Measurements from ENCODE around the gene RFX2. TPM values are rescaled to one million over a fixed set of nuclear protein-coding genes. Genes with fewer than 3 reads are reported as not detected.
A peak's percentile ranks its signal among the peaks of the same experiment; 100 is the strongest.

RFX2 gene
- total RNA-seq, 3 donors from 2014 or later = 6.1 to 16.2 (median 9.2) TPM

DNA sequence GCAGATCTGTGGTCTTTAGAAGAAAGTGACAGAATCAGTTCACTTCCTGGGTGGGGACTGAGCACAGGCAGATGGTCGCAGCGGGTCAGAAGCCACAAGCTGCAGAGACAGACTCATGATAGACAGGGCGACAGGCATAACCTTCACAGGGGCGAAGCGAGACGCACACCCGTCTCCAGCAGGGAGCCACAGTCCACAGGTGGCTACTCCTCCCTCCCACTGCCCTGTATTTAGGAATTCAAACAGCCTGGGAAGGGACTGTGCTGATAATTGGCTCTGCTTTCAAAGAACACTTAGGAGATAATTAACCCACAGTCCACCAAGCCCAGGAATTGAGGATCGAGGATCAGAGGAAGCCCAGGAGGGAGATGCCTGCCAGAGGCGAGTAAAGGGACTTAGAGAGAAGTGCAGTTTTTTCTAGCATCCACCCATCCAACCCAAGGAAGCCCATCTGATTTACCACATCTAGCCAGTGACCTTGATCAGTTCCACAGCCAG, 23.2 kb downstream of the RFX2 start:
- intact Hi-C loops (cut with DNase I; ENCODE audit: low total_unique reads) = no loop called here
- peaks cover 0 to 10% of the 10 kb centered on the region in 2 donors for H3K4me1 ChIP-seq
- H3K4me3 ChIP-seq = peak overlapping the region in 1 of 3 donors; percentile 42
- H3K27ac ChIP-seq = peak overlapping the region; percentile 81 to 84
- no peaks in the 10 kb centered on the region for H3K9me3 ChIP-seq
- DNase-seq (ENCODE audit: low spot score in 2 of 2) = no peak
- no peaks in the 10 kb centered on the region for H3K27me3 ChIP-seq
- H3K36me3 ChIP-seq = no peaks in the 10 kb centered on the region
- TF ChIP-seq POLR2A (IDR thresholded peaks at IDR 0.05) = no peak
- TF ChIP-seq, protein P1, sequence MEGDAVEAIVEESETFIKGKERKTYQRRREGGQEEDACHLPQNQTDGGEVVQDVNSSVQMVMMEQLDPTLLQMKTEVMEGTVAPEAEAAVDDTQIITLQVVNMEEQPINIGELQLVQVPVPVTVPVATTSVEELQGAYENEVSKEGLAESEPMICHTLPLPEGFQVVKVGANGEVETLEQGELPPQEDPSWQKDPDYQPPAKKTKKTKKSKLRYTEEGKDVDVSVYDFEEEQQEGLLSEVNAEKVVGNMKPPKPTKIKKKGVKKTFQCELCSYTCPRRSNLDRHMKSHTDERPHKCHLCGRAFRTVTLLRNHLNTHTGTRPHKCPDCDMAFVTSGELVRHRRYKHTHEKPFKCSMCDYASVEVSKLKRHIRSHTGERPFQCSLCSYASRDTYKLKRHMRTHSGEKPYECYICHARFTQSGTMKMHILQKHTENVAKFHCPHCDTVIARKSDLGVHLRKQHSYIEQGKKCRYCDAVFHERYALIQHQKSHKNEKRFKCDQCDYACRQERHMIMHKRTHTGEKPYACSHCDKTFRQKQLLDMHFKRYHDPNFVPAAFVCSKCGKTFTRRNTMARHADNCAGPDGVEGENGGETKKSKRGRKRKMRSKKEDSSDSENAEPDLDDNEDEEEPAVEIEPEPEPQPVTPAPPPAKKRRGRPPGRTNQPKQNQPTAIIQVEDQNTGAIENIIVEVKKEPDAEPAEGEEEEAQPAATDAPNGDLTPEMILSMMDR (IDR thresholded peaks at IDR 0.05) = no peak
- TF ChIP-seq POLR2AphosphoS5 (IDR thresholded peaks at IDR 0.05) = no peak

DNA sequence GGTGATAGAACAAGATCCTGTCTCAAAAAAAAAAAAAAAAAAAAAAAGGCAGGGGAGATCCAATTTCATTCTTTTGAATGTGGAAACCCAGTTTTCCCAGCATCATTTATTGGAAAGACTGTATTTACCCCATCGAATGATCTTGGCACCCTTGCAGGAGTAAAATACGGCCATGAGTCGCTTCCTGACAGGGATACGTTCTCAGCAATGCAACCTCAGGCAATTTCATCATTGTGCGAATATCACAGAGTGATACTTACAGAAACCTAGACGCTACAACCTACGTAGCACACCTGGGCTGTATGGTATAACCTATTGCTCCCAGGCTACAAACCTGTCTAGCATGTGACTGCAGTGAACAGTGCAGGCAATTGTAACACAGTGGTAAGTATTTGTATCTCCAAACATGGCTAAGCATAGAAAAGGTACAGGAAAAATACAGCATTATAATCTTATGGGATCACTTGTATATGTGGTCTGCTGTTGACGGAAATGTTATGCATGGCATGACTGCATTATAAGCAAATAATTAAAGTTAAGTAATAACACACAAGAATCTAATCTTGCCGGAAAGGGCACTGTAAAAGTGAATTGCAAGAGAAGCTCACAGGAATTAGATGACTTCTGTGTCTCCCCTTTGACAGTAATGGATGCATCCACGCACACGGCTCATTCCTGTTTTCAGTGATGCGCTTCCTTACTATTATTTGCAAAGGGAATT, 24.1 kb downstream of the RFX2 start:
- intact Hi-C loops (cut with DNase I; ENCODE audit: low total_unique reads) = no loop called here
- H3K4me1 ChIP-seq = peaks cover 0 to 7% of the 10 kb centered on the region in 2 donors
- TF ChIP-seq, protein P1 (IDR thresholded peaks at IDR 0.05) = no peak
- no peak for TF ChIP-seq POLR2AphosphoS5 (IDR thresholded peaks at IDR 0.05)

DNA sequence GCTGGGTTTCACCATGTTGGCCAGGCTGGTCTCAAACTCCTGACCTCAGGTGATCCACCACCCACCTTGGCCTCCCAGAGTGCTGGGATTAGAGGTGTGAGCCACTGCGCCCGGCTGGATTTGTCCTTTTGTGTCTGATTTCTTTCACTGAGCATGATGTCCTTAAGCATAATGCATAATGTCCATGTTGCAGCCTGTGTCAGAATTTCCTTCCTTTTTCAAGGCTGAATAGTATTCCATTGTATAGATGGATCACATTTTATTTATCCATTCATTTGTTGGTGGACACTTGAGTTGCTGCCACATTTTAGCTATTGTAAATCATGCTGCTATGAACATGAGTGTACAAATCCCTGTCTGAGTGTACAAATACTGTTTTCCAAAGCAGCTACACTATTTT, 25.5 kb downstream of the RFX2 start:
- Histone ChIP-seq H3K27me3 (no peaks in the 10 kb centered on the region), H3K36me3 (no peaks in the 10 kb centered on the region), H3K9me3 (no peaks in the 10 kb centered on the region), H3K4me3 (no peak overlapping the region), H3K27ac (no peak overlapping the region), H3K4me1 (peaks cover 0 to 7% of the 10 kb centered on the region in 2 donors)
- intact Hi-C loops (cut with DNase I; ENCODE audit: low total_unique reads) = no loop called here
- DNase-seq (ENCODE audit: low spot score in 2 of 2) = no peak
- TF ChIP-seq, protein P1 (IDR thresholded peaks at IDR 0.05) = no peak
- TF ChIP-seq POLR2AphosphoS5 (IDR thresholded peaks at IDR 0.05) (no peak), POLR2A (IDR thresholded peaks at IDR 0.05) (no peak)

More for the DNA sequence above, 24.1 kb downstream of the RFX2 start:
- Histone ChIP-seq H3K36me3 (no peaks in the 10 kb centered on the region), H3K9me3 (no peaks in the 10 kb centered on the region), H3K27me3 (no peaks in the 10 kb centered on the region), H3K27ac (peak overlapping the region in 1 of 2 donors; percentile 81), H3K4me3 (no peak overlapping the region)
- DNase-seq (ENCODE audit: low spot score in 2 of 2) = no peak

DNA sequence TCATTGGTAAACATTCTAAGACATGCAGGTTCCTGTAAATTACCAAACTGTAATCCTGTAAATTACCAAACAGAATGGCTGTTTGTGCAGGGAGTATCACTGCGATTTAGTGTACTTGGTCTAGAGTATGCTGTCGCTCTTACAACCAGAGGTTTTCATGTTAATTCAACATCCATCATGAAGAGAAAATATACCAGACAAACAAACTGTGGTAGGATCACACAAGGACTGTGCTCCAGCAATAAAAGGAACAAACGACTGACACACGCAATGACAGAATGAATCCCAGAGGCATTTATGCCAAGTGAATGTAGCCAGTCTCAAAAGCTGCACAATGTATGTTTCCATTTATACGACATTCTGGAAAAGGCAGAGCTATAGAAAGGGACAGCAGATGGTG, 31.2 kb downstream of the RFX2 start:
- Histone ChIP-seq H3K4me3 (no peak overlapping the region), H3K4me1 (no peaks in the 10 kb centered on the region), H3K27me3 (no peaks in the 10 kb centered on the region), H3K27ac (no peak overlapping the region), H3K9me3 (no peaks in the 10 kb centered on the region), H3K36me3 (no peaks in the 10 kb centered on the region)
- intact Hi-C loops (cut with DNase I; ENCODE audit: low total_unique reads) = no loop called here
- TF ChIP-seq, protein P1 (IDR thresholded peaks at IDR 0.05) = no peak
- no peak for TF ChIP-seq POLR2AphosphoS5 (IDR thresholded peaks at IDR 0.05)
- no peak for TF ChIP-seq POLR2A (IDR thresholded peaks at IDR 0.05)
- DNase-seq (ENCODE audit: low spot score in 2 of 2) = no peak

DNA sequence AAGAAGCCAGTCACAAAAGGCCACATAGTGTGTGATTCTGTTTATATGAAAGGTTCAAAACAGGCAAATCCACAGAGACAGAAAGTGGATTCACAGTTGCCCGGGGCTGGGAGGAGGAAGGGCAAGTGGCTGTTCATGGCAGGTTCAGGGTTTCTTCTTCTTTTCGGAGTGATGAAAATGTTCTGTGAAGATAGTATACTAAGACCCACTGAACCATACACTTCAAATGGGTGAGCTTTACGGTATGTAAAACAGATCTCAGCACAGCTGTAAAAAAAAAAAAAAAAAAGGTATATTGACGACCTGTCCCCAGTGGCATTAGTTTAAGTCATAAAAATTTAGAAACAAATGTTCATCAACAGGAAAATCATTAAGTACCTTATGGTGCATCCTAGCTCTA, 32.2 kb downstream of the RFX2 start:
- TF ChIP-seq, protein P1 (IDR thresholded peaks at IDR 0.05) = no peak
- TF ChIP-seq POLR2A (IDR thresholded peaks at IDR 0.05) (no peak), POLR2AphosphoS5 (IDR thresholded peaks at IDR 0.05) (no peak)
- Histone ChIP-seq H3K4me3 (no peak overlapping the region), H3K36me3 (no peaks in the 10 kb centered on the region), H3K27ac (no peak overlapping the region), H3K27me3 (no peaks in the 10 kb centered on the region), H3K4me1 (no peaks in the 10 kb centered on the region), H3K9me3 (no peaks in the 10 kb centered on the region)
- intact Hi-C loops (cut with DNase I; ENCODE audit: low total_unique reads) = no loop called here
- no peak for DNase-seq (ENCODE audit: low spot score in 2 of 2)

Data from breast epithelium (tissue), 4 donors.